Heart left ventricle (tissue), 16 donors: Measurements from ENCODE around the gene PCBP3. TPM values are rescaled to one million over a fixed set of nuclear protein-coding genes. Genes with fewer than 3 reads are reported as not detected.

ENCODE experiments used
- ATAC-seq, 4 donors: fragments of 200-7000 bp; cut with Tn5 transposase; one replicate each; pipeline ENCODE4 v1.9.1; 2020 to 2022; ENCODE audit warnings: moderate library complexity in 4 of 4, mild to moderate bottlenecking in 3 of 4, moderate number of reproducible peaks in 1 of 4
- DNase-seq, 5 donors: peaks; one replicate each; pipeline ENCODE4 v3.0.0-alpha.2; 2020
- H3K27ac ChIP-seq, 12 donors: fragments of 200-600 bp; sonication (generic) in 4 of 12; one replicate each; pipeline versions ENCODE4 v1.5.0 to v1.8.0; 2016 to 2022; ENCODE audit warnings: mild to moderate bottlenecking in 2 of 12
- H3K27me3 ChIP-seq, 9 donors: fragments of 200-600 bp; sonication (generic) in 2 of 9; one replicate each; pipeline versions ENCODE4 v1.5.1 to v1.8.0; 2016 to 2022; ENCODE audit warnings: mild to moderate bottlenecking in 3 of 9
- H3K36me3 ChIP-seq, 9 donors: fragments of 200-600 bp; sonication (generic) in 2 of 9; one replicate each; pipeline versions ENCODE4 v1.5.0 to v1.8.0; 2018 to 2022; ENCODE audit warnings: mild to moderate bottlenecking in 2 of 9
- H3K4me1 ChIP-seq, 12 donors: fragments of 200-600 bp; sonication (generic) in 4 of 12; one replicate each; pipeline versions ENCODE4 v1.5.0 to v1.8.0; 2016 to 2022; ENCODE audit warnings: mild to moderate bottlenecking in 3 of 12
- H3K4me3 ChIP-seq, 12 donors: fragments of 200-600 bp; sonication (generic) in 4 of 12; one replicate each; pipeline versions ENCODE4 v1.5.0 to v1.8.0; 2017 to 2022; ENCODE audit warnings: mild to moderate bottlenecking in 9 of 12, moderate library complexity in 4 of 12
- H3K9me3 ChIP-seq, 12 donors: fragments of 200-600 bp; sonication (generic) in 4 of 12; one replicate each; pipeline versions ENCODE4 v1.5.0 to v1.8.0; 2016 to 2022; ENCODE audit warnings: mild to moderate bottlenecking in 1 of 12
- POLR2A ChIP-seq, 2 donors: fragments of 450-650 bp; IDR thresholded peaks; one replicate each; pipeline ENCODE4 v1.6.1; 2017; ENCODE audit warnings: antibody characterized with exemption in 2 of 2, mild to moderate bottlenecking in 2 of 2, moderate library complexity in 2 of 2
- whole genome bisulfite sequencing, 4 donors: extraction: QIAGEN DNeasy Blood & Tissue Kit in 2 of 4; methylation state at CpG; one replicate each; pipeline versions ENCODE4 v1.1.5 to v1.1.7; 2013 to 2018; 5-methylcytosine and 5-hydroxymethylcytosine counted together
- intact Hi-C, 10 donors: fragments of 100-400 bp; cut with DNase I; formaldehyde crosslinking; loops; one replicate each; pipeline versions ENCODE4 v1.11.1 to v1.14.2; 2022
- polyA plus RNA-seq, 2 donors: library from polyadenylated mRNA; stranded (reverse); fragments of 200-250 nt; gene quantifications; one replicate each; pipeline ENCODE4 v1.2.3, GENCODE V29; 2013
- total RNA-seq, 9 donors: library from RNA; depleted of rRNA in 2 of 9; stranded (reverse); fragments of >200 nt in 2 of 9; fragmentation: NEBNext Ultra II Directional in 3 of 9; extraction: Animal tissue kit (Norgen Biotek cat#: 25700) in 3 of 9; gene quantifications; one replicate each; pipeline versions ENCODE4 v1.1.0 to v1.2.4, GENCODE V29; 2016 to 2023
- TF ChIP-seq, protein P1 (sequence below), 12 donors: fragments of 200-600 bp; sonication (generic) in 4 of 12; IDR thresholded peaks; one replicate each; pipeline versions ENCODE4 v1.5.0 to v1.8.0; 2018 to 2022; ENCODE audit warnings: antibody characterized with exemption in 12 of 12, mild to moderate bottlenecking in 5 of 12
- donor health status: ischemic (EF 13 %, LVEDD 7.1; RV severe dilation, severe dysfunction).
- donor health status: healthy with polysubstance abuse.
- donor health status: DM: no; HTN: yes; CAD: no.
- donor health status: DM: no; HTN: no; CAD: no.
- donor health status: ischemic (EF 25% LVEDD 6.9; RV normal size, moderate dysfunction).
- donor health status: ischemic (EF 25% LVEDD 5.7; RV mildly dilated, moderate dysfunction).
- donor health status: healthy.
- donor health status: DM: yes; HTN: yes; CAD: no.
- donor health status: ischemic (EF 35%, LVEDD 5.7; RV mildly dilated, moderate dysfunction).
- donor health status: nonischemic (EF 11% LVEDD 7.7; RV severe dilation, severe dysfunction).
- donor health status: DM: yes; HTN: yes; CAD: no.
- donor health status: PGD.
- donor health status: ischemic (EF 29% LVEDD 5.4; RV normal size, mild dysfunction).
- donor health status: nonischemic (EF 23%, LVEDD 6.1; RV moderate dilation, normal function).

Gene PCBP3
- total and polyA plus RNA-seq, 11 donors: 0.72 to 11.4 (median 2.5) TPM; not detected in 1

DNA sequence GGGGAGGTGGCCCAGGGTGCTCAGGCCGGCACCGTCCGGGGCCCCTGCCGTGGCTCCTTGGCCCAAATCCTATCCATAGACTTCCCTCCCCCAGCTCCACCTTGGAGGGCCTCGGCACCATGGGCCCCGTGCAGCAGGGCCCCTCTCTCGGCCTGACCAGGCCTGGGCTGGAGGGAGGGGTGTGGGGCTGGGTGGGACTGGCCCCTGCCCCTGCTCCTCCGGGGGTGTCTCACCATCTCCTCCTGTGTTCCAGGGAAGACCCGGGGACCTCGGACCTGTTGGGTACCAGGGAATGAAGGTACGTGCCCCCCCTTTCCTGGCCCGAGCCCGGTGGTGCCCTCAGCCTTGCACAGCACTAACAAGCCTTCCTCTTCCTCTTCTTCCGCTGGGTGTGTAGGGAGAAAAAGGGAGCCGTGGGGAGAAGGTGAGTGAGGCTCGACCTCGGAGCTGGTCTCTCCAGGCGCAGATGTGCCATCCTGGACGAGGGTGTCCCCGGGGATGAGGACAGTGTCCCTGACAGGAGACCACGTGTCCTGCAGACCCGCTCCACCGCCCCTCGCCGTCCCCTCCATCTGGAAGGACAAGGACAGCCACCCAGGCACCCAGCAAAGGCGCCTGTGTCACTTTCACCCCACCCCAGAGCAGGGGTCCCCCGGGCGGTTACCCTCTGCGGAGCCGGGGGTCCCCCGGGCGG, 346.0 kb downstream of the PCBP3 start:
- 92 to 94% (median 93%) methylated on average over 15 to 32 of the region's 32 CpGs for WGBS, 4 donors
- DNase-seq (peak; percentile 13 to 52 (median 20)), ATAC-seq (no peak)
- TF ChIP-seq, protein P1, sequence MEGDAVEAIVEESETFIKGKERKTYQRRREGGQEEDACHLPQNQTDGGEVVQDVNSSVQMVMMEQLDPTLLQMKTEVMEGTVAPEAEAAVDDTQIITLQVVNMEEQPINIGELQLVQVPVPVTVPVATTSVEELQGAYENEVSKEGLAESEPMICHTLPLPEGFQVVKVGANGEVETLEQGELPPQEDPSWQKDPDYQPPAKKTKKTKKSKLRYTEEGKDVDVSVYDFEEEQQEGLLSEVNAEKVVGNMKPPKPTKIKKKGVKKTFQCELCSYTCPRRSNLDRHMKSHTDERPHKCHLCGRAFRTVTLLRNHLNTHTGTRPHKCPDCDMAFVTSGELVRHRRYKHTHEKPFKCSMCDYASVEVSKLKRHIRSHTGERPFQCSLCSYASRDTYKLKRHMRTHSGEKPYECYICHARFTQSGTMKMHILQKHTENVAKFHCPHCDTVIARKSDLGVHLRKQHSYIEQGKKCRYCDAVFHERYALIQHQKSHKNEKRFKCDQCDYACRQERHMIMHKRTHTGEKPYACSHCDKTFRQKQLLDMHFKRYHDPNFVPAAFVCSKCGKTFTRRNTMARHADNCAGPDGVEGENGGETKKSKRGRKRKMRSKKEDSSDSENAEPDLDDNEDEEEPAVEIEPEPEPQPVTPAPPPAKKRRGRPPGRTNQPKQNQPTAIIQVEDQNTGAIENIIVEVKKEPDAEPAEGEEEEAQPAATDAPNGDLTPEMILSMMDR (IDR thresholded peaks at IDR 0.05): no peak
- no peak for TF ChIP-seq POLR2A (IDR thresholded peaks at IDR 0.05)
- H3K9me3 ChIP-seq: no peaks in the 10 kb centered on the region
- no peak overlapping the region for H3K4me3 ChIP-seq
- H3K27ac ChIP-seq: peak overlapping the region in 1 of 12 donors; percentile 80
- peaks cover 0 to 89% (median 77%) of the 10 kb centered on the region in 9 donors for H3K36me3 ChIP-seq
- H3K27me3 ChIP-seq: no peaks in the 10 kb centered on the region
- intact Hi-C loops: loop anchor here in 2 of 10 donors (5.0 to 10.0 kb wide), 2 partner anchors 108 to 125 kb away; partner anchors contain the start of gene COL6A2 (in 1 of the 2)
- H3K4me1 ChIP-seq: peaks cover 0 to 38% (median 4%) of the 10 kb centered on the region in 12 donors

DNA sequence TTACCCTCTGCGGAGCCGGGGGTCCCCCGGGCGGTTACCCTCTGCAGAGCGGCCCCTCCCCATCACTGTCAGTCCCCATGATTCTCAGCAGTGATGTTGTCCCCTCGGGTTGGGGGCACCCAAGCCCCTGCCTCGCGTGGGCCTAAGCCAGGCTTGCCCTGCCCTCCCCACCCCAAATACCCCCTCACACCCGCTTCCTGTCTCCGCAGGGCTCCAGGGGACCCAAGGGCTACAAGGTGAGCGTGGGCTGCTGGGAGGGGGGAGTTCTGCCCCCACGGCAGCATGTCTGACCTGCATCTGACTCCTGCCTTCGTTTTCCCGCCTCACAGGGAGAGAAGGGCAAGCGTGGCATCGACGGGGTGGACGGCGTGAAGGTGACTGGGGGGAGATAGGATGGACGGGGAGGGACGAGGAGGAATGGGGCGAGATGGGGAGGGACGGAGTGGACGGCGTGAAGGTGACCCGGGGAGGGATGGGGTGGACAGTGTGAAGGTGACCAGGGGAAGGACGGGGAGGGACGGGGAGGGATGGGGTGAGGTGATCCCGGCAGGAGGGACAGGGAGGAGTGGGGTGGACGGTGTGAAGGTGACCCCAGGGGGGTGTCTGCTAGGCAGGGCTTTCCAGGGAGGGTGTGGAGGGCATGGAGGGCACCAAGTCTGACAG, 346.7 kb downstream of the PCBP3 start:
- Histone ChIP-seq H3K27me3 (no peaks in the 10 kb centered on the region), H3K27ac (peak overlapping the region in 1 of 12 donors; percentile 80), H3K4me3 (no peak overlapping the region), H3K9me3 (no peaks in the 10 kb centered on the region), H3K36me3 (peaks cover 0 to 88% (median 75%) of the 10 kb centered on the region in 9 donors), H3K4me1 (peaks cover 0 to 32% (median 3%) of the 10 kb centered on the region in 12 donors)
- TF ChIP-seq, protein P1 (IDR thresholded peaks at IDR 0.05): no peak
- TF ChIP-seq POLR2A (IDR thresholded peaks at IDR 0.05): no peak
- DNase-seq (peak; percentile 10 to 58 (median 25)), ATAC-seq (peak in 1 of 4 donors; percentile 5)
- 88 to 91% (median 89%) methylated on average over 25 to 30 of the region's 30 CpGs for WGBS, 4 donors
- intact Hi-C loops: loop anchor here in 1 of 10 donors (10.0 kb wide), 1 partner anchor 125 kb away; no protein-coding TSS in a partner anchor

DNA sequence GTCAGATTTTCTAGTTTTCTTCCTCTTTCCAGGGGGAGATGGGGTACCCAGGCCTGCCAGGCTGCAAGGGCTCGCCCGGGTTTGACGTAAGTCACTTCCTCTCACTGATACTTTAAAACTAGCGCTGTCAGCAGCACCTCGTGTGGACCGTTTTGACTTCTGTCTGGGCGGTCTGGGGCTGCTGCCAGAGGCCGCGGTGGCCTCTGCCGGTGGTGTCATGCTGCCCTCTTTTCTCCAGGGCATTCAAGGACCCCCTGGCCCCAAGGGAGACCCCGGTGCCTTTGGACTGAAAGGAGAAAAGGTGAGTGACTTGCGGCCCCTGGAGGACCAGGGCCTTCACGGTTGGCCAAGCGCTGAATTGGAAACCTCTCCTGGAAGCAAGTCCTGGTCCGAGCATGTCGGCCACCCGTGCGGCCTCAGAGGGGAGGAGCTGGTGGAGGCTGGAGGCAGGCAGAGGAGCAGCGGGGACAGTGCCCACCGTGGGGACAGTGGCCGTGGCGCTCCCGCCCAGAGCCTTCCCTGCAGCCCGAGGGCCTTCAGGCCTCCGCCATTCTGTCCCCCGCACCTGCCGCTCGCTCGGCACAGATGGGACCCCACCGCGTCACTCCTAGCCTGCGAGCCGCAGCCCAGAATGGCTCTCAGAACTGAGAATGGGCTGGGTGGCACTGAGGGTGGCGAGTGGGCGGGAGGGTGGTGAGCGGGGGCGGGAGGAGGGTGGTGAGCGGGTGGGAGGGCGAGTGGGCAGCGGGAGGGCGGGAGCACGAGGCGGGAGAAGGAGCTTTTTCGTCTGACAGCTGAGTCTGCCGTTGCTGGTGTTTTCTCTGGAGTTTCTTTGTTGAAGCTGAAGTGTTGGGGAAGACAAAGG, 347.4 kb downstream of the PCBP3 start:
- DNase-seq (peak; percentile 8 to 59 (median 25)), ATAC-seq (no peak)
- Histone ChIP-seq H3K27me3 (no peaks in the 10 kb centered on the region), H3K9me3 (no peaks in the 10 kb centered on the region), H3K27ac (peak overlapping the region in 2 of 12 donors; percentile 55 to 80), H3K4me3 (no peak overlapping the region), H3K4me1 (peaks cover 0 to 32% (median 0%) of the 10 kb centered on the region in 12 donors), H3K36me3 (peaks cover 0 to 88% (median 72%) of the 10 kb centered on the region in 9 donors)
- TF ChIP-seq POLR2A (IDR thresholded peaks at IDR 0.05): no peak
- TF ChIP-seq, protein P1 (IDR thresholded peaks at IDR 0.05): no peak
- intact Hi-C loops: loop anchor here in 1 of 10 donors (10.0 kb wide), 1 partner anchor 124 kb away; no protein-coding TSS in a partner anchor
- WGBS, 4 donors: 82 to 88% (median 85%) methylated on average over 26 to 45 of the region's 45 CpGs
